Karpas-422 (cell line): ENCODE results near the gene KIAA1549. TPM values are rescaled to one million over a fixed set of nuclear protein-coding genes. Genes with fewer than 3 reads are reported as not detected.
A peak's percentile ranks its signal among the peaks of the same experiment; 100 is the strongest.
"Not testable (repeated sequence)": the region's sequence is repeated elsewhere in the genome, so short reads cannot be mapped to it uniquely, and the experiment has no call there.

ENCODE experiments used
- DNase-seq: peaks from one replicate; pipeline ENCODE4 v3.0.0-alpha.2; 2015
- H2AFZ ChIP-seq: fragments of 200-600 bp; sonication (generic); 2 replicates; pipeline ENCODE4 v1.6.1; 2014; ENCODE audit warnings: antibody characterized with exemption, low read length, mixed read lengths
- H3K27ac ChIP-seq: fragments of 200-600 bp; sonication (generic); 2 replicates; pipeline ENCODE4 v1.5.1; 2014; ENCODE audit warnings: mild to moderate bottlenecking, low read length, moderate library complexity
- H3K27me3 ChIP-seq: fragments of 200-600 bp; sonication (generic); 2 replicates; pipeline ENCODE4 v1.6.1; 2014; ENCODE audit warnings: low read length, mixed read lengths
- H3K36me3 ChIP-seq: fragments of 200-600 bp; sonication (generic); 2 replicates; pipeline ENCODE4 v1.6.1; 2014; ENCODE audit warnings: low read length, mixed read lengths; ENCODE audit not compliant: insufficient read depth
- H3K4me1 ChIP-seq: fragments of 200-600 bp; sonication (generic); 2 replicates; pipeline ENCODE4 v1.6.1; 2014; ENCODE audit warnings: mild to moderate bottlenecking, low read length, mixed read lengths
- H3K4me2 ChIP-seq: fragments of 200-600 bp; sonication (generic); 2 replicates; pipeline ENCODE4 v1.6.1; 2014; ENCODE audit warnings: low read length, low read depth, mild to moderate bottlenecking; ENCODE audit not compliant: poor library complexity, severe bottlenecking
- H3K4me3 ChIP-seq: fragments of 200-600 bp; sonication (generic); 2 replicates; pipeline ENCODE4 v1.5.1; 2014; ENCODE audit warnings: mild to moderate bottlenecking, antibody characterized with exemption, low read length, mixed read lengths
- H3K79me2 ChIP-seq: fragments of 200-600 bp; sonication (generic); 2 replicates; pipeline ENCODE4 v1.6.1; 2014; ENCODE audit warnings: mild to moderate bottlenecking, low read length, mixed read lengths
- H3K9ac ChIP-seq: fragments of 200-600 bp; sonication (generic); 2 replicates; pipeline ENCODE4 v1.6.0; 2014; ENCODE audit warnings: low read length
- H3K9me2 ChIP-seq: fragments of 200-600 bp; sonication (generic), shearing (Covaris generic); replicated peaks from 2 replicates; pipeline ENCODE4 v1.6.0; 2014; ENCODE audit warnings: mild to moderate bottlenecking, low read length, moderate library complexity; ENCODE audit not compliant: insufficient read depth
- H3K9me3 ChIP-seq: fragments of 300-700, 200-600 bp; sonication (generic); 2 replicates; pipeline ENCODE4 v1.6.1; 2014; ENCODE audit warnings: low read length, mixed read lengths
- H4K20me1 ChIP-seq: fragments of 200-600 bp; sonication (generic); 2 replicates; pipeline ENCODE4 v1.6.1; 2014; ENCODE audit warnings: mild to moderate bottlenecking, antibody characterized with exemption, low read length, low read depth; ENCODE audit not compliant: insufficient read depth
- total RNA-seq: library from RNA; depleted of rRNA; stranded (reverse); fragments of >200 nt; shearing (Covaris generic); gene quantifications from 2 replicates; pipeline ENCODE4 v1.2.3, GENCODE V29; 2014; ENCODE audit warnings: low replicate concordance; rRNA removed

Gene KIAA1549
- not detected in 2 replicates for total RNA-seq

DNA sequence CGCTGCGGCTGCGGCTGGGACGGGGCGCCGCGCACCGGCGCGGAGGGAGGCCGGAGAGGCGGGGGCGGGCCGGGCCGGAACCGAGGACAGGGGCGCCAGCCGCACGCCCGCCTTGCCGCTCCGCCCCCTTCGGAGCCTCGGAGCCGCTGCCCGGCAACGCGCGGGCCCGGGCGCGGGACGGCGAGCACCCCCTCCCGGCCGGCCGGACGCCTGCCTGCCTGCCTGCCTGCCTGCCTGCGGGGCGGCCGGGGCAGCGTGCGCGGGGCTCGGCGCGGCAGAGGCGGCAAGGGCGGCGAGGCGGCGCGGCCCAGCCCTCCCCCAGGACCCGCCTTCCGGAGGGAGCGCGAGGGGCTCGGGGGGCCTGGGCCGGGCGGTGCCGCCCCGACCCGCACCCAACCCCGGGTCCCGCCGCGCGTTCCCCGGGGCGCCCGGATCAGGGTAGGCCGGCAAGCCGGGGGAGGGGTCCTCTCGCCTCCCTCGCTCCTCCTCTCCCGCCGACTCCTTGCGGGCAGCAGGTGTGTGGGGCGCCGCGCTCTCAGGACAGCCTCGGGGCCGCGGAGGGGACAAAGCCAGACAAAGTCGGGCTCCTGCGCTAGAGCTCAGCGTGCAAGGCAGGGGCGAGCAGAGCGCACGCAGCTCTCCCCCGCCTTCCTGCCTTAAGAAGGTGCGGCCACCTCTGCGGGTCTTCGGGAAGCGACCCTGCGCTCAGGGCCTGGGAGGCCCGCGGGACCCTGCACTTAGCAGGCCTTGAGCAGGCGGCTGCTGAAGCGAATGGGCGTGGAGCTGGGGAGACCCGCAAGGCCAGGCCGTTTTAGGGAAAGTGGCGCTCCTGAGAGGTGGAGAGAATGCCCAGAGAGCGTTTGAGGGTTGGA is at the start of gene KIAA1549:
TSS of gene KIAA1549 (minus strand) at position 58 of the 872 bp plus-strand sequence. CDS start 120 bp downstream, outside the sequence.
- Histone ChIP-seq H3K9me3 (no peaks in the 10 kb centered on the region), H4K20me1 (no peaks in the 10 kb centered on the region), H3K79me2 (no peaks in the 10 kb centered on the region), H3K4me1 (peaks cover 4% of the 10 kb centered on the region; the same call in 1 of the 2 replicates), H3K36me3 (no peaks in the 10 kb centered on the region), H3K27me3 (no peaks in the 10 kb centered on the region; the same call in 1 of the 2 replicates), H3K27ac (no peak within 1 kb of the TSS), H3K4me2 (no peak within 1 kb of the TSS), H3K9ac (no peak within 1 kb of the TSS), H3K4me3 (no peak within 1 kb of the TSS), H3K9me2 (no peaks in the 10 kb centered on the region), H2AFZ (0 out of 2 replicates have a peak within 1 kb of the TSS, but pooled peaks have one; percentile 28)
- peak; percentile 59 for DNase-seq

DNA sequence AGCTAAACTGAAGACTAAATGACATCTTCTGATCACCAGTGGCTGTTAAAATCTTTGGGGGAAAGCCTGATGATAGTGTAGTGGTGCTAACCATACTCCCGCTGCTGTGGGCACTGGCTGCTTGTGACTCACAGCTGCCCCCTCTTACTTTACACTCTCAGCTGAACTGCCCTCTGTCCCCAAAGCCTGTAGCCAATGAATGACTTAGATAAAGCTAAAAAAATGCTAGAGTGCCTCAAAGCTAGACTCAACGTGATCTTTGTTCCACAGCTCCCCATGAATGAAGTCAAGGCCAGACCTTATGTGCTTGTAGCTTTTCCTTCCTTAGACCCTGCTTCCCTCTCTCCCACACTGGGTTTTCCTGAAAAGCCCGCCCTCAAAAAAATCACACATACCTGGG is 48.2 kb upstream of the KIAA1549 start:
- Histone ChIP-seq H3K27me3 (no peaks in the 10 kb centered on the region), H3K36me3 (no peaks in the 10 kb centered on the region), H3K4me2 (no peak overlapping the region), H3K9ac (no peak overlapping the region), H3K4me1 (no peaks in the 10 kb centered on the region), H3K9me2 (no peaks in the 10 kb centered on the region), H3K9me3 (no peaks in the 10 kb centered on the region), H3K4me3 (no peak overlapping the region), H4K20me1 (no peaks in the 10 kb centered on the region), H3K27ac (no peak overlapping the region), H2AFZ (no peak overlapping the region), H3K79me2 (no peaks in the 10 kb centered on the region)
- DNase-seq = no peak

DNA sequence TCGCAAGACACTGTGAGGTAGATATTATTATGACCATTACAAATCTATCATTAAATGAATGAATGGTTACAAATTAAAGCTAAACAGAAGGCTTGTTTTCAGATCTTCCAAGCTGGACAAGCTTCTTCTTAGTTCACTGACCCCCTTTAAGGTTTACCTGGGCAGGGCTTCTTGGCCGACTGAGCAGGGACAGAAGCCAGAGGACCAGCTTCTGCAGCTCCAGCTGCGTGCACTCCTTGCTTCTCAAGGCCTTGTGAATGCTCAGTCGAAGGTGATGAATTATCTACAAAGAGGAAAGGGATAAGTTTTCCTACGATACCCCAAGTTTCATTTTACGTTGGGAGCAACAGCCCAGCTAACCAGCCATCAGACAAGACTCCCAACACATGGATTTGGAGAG is 45.4 kb upstream of the KIAA1549 start:
- H3K27ac ChIP-seq = no peak overlapping the region
- no peaks in the 10 kb centered on the region for H3K9me3 ChIP-seq
- no peaks in the 10 kb centered on the region for H3K9me2 ChIP-seq
- H3K36me3 ChIP-seq = no peaks in the 10 kb centered on the region
- DNase-seq = no peak
- no peak overlapping the region for H3K4me2 ChIP-seq
- H3K4me3 ChIP-seq = no peak overlapping the region
- no peaks in the 10 kb centered on the region for H3K79me2 ChIP-seq
- no peak overlapping the region for H3K9ac ChIP-seq
- no peaks in the 10 kb centered on the region for H4K20me1 ChIP-seq
- no peaks in the 10 kb centered on the region for H3K27me3 ChIP-seq
- H3K4me1 ChIP-seq = no peaks in the 10 kb centered on the region
- no peak overlapping the region for H2AFZ ChIP-seq

DNA sequence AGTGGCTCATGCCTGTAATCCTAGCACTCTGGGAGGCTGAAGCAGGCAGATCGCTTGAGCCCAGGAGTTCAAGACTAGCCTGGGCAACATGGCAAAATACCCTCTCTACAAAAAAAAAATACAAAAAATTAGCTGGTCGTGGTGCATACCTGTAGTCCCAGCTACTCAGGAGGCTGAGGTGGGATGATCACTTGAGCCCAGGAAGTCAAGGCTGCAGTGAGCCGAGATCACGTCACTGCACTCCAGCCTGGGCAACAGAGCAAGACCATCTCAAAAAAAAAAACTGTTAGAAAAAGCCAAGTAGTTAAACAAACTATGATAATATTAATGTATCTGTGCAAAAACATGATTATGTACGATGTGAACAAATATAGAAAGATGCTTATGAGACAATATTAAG is 44.7 kb upstream of the KIAA1549 start:
- H3K4me3 ChIP-seq, H3K79me2 ChIP-seq, H3K36me3 ChIP-seq, DNase-seq, H4K20me1 ChIP-seq, H3K27me3 ChIP-seq, H2AFZ ChIP-seq, H3K9ac ChIP-seq, H3K9me2 ChIP-seq, H3K4me2 ChIP-seq, H3K4me1 ChIP-seq, H3K9me3 ChIP-seq, H3K27ac ChIP-seq: not testable (repeated sequence)

DNA sequence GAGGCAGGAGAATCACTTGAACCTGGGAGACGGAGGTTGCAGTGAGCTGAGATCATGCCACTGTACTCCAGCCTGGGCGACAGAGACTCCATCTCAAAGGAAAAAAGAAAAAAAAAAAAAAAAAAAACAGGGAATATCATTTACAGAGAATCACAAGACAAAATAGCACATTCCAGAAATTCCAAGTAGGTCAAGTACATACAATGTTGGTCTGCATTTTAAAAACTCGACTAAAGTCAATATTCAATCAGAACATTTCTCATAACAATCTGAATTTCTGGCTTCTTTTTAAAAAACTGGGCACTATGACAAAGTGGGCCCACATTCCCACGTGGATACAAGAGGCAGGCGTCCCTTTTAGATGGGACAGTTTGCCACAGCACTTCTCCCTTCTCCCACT is 41.9 kb upstream of the KIAA1549 start:
- Histone ChIP-seq H3K36me3 (no peaks in the 10 kb centered on the region), H2AFZ (no peak overlapping the region), H4K20me1 (no peaks in the 10 kb centered on the region), H3K9me2 (no peaks in the 10 kb centered on the region), H3K79me2 (no peaks in the 10 kb centered on the region), H3K4me3 (no peak overlapping the region), H3K27me3 (no peaks in the 10 kb centered on the region), H3K27ac (no peak overlapping the region), H3K9me3 (no peaks in the 10 kb centered on the region), H3K9ac (no peak overlapping the region), H3K4me2 (no peak overlapping the region), H3K4me1 (no peaks in the 10 kb centered on the region)
- no peak for DNase-seq

DNA sequence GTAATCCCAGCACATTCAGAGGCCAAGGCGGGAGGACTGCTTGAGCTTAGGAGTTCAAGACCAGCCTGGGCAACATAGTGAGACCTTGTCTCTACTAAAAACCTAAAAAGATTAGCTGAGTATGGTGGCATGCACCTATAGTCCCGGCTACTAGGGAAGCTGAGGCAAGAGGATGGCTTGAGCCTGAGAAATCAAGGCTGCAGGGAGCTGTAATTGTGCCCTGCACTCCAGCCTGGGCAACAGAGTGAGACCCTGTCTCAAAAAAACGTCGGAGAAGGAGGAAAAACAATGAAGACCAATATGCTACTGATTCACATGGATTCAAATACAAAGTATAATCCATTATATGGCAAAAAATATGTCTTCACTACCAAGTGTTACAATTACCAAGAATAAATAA is 41.1 kb upstream of the KIAA1549 start:
- Histone ChIP-seq H4K20me1 (no peaks in the 10 kb centered on the region), H3K79me2 (no peaks in the 10 kb centered on the region), H3K9me2 (no peaks in the 10 kb centered on the region), H3K9ac (no peak overlapping the region), H3K36me3 (no peaks in the 10 kb centered on the region), H3K27me3 (no peaks in the 10 kb centered on the region), H3K27ac (no peak overlapping the region), H3K9me3 (no peaks in the 10 kb centered on the region), H3K4me3 (no peak overlapping the region), H3K4me1 (no peaks in the 10 kb centered on the region), H3K4me2 (no peak overlapping the region), H2AFZ (no peak overlapping the region)
- no peak for DNase-seq

DNA sequence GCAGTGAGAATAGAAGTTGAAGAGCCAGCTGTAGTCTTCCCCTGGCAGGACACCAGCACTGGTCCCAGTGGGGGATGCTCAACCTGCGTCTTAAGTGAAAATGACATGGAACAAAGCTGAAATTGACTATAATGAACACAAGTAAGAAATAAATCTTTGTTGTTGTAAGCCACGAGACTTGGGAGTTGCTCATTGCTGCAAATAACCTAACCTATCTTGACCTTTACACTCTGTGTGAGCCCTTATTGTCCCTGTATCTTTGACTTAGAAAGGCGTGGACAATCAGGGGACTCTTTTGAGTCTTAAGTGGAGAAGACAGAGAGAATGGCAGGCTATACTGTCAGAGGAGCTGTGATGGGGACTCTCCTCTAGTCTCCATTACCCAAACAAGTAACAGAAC is 37.7 kb upstream of the KIAA1549 start:
- Histone ChIP-seq H3K4me2 (no peak overlapping the region), H3K9me2 (no peaks in the 10 kb centered on the region), H3K36me3 (no peaks in the 10 kb centered on the region), H4K20me1 (no peaks in the 10 kb centered on the region), H3K27ac (no peak overlapping the region), H3K9ac (no peak overlapping the region), H2AFZ (no peak overlapping the region; the same call in 1 of the 2 replicates), H3K4me3 (no peak overlapping the region), H3K9me3 (no peaks in the 10 kb centered on the region), H3K4me1 (no peaks in the 10 kb centered on the region), H3K79me2 (no peaks in the 10 kb centered on the region), H3K27me3 (no peaks in the 10 kb centered on the region)
- DNase-seq = no peak

DNA sequence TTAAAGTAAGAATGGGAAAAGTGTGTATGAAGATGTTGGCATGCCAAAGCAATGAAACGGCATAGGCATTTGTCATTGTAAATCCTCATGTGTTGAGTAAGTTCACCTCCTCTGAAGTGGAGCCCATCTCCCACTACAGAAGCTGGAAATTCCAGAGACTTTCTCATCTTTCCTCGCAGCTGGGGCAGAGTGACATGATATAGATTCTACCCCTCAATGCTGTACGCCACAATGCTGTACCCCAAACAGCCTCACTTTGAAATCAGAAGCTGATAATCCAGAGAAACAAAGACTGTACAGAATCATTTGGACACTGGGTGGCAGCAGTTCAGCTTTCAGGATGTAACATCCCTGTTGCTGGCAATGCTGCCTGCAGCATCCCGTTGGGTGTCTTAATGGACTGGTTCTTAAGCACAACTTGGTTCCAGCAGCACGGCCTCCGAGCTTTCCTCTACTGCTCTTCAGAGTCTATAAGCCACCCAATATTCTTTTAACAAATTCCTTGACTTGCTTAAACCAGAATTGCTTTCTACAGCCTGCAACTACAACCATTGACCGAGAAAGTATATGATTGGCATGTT is 35.8 kb upstream of the KIAA1549 start:
- peak; percentile 81 for DNase-seq
- Histone ChIP-seq H3K9me2 (no peaks in the 10 kb centered on the region), H3K79me2 (no peaks in the 10 kb centered on the region), H3K4me3 (no peak overlapping the region), H3K27ac (no peak overlapping the region), H3K36me3 (no peaks in the 10 kb centered on the region), H2AFZ (no peak overlapping the region), H3K9ac (no peak overlapping the region), H4K20me1 (no peaks in the 10 kb centered on the region), H3K4me1 (no peaks in the 10 kb centered on the region), H3K27me3 (no peaks in the 10 kb centered on the region), H3K9me3 (no peaks in the 10 kb centered on the region), H3K4me2 (no peak overlapping the region)
